Measurements from ENCODE around the gene B3GALNT1.

GRCh38 chr3:161038725-161039124 is 66.4 kb downstream of the B3GALNT1 start:
- no peak for TF ChIP-seq POLR2A (IDR thresholded peaks at IDR 0.05)
- no peak for TF ChIP-seq CTCF (IDR thresholded peaks at IDR 0.05)
